HG02623 (cell line): ENCODE data around the gene DYRK1B.

Source experiments
- ATAC-seq: cut with Tn5 transposase; IDR thresholded peaks from one replicate; pipeline ENCODE4 v1.9.1; 2021; ENCODE audit warnings: moderate library complexity; ENCODE audit not compliant: unreplicated experiment

DYRK1B gene

GRCh38 chr19:39864118-39864517 is 30.2 kb upstream of the DYRK1B start:
- no peak for ATAC-seq

GRCh38 chr19:39858541-39858940 is 24.6 kb upstream of the DYRK1B start:
- ATAC-seq, result no peak

GRCh38 chr19:39852882-39853281 is 18.9 kb upstream of the DYRK1B start:
- no peak for ATAC-seq

- no peak for ATAC-seq
Observed at GRCh38 chr19:39850892-39851291, 16.9 kb upstream of the DYRK1B start.

GRCh38 chr19:39848392-39848791 is 14.4 kb upstream of the DYRK1B start:
- no peak for ATAC-seq

- ATAC-seq, result no peak
Observed at GRCh38 chr19:39847525-39847924, 13.6 kb upstream of the DYRK1B start.

GRCh38 chr19:39846678-39847486 is 12.9 kb upstream of the DYRK1B start:
- no peak for ATAC-seq

GRCh38 chr19:39845933-39846677 is 12.1 kb upstream of the DYRK1B start, which contains the start of gene FBL:
Gene FBL (minus strand): TSS chr19:39846379. CDS start chr19:39846300, 79 bp downstream.
- ATAC-seq, result peak; percentile 70

GRCh38 chr19:39845584-39845932 is 11.6 kb upstream of the DYRK1B start:
- ATAC-seq, result no peak

GRCh38 chr19:39845172-39845571 is 11.2 kb upstream of the DYRK1B start:
- ATAC-seq, result no peak

GRCh38 chr19:39843919-39844793 is 10.2 kb upstream of the DYRK1B start:
- no peak for ATAC-seq

- ATAC-seq, result no peak
Observed at GRCh38 chr19:39842693-39843435, 8.9 kb upstream of the DYRK1B start.

- ATAC-seq, result no peak
Observed at GRCh38 chr19:39841041-39841440, 7.1 kb upstream of the DYRK1B start.

GRCh38 chr19:39840492-39840891 is 6.5 kb upstream of the DYRK1B start:
- ATAC-seq, result no peak

- no peak for ATAC-seq
Observed at GRCh38 chr19:39839678-39840327, 5.8 kb upstream of the DYRK1B start.

GRCh38 chr19:39838569-39838968 is 4.6 kb upstream of the DYRK1B start:
- ATAC-seq, result no peak

GRCh38 chr19:39837978-39838377 is 4.0 kb upstream of the DYRK1B start:
- ATAC-seq, result no peak

GRCh38 chr19:39834287-39834841 is 402 bp upstream of the DYRK1B start:
- no peak for ATAC-seq

- no peak for ATAC-seq
Observed at GRCh38 chr19:39833160-39833463, 850 bp downstream of the DYRK1B start.
